NCI-H128 (cell line): Measurements from ENCODE around the gene ST6GALNAC6.
"Not testable (repeated sequence)": the region's sequence is repeated elsewhere in the genome, so short reads cannot be mapped to it uniquely, and the experiment has no call there.

Source experiments
- DNase-seq: peaks from one replicate; lab custom pipeline; 2025; ENCODE audit not compliant: unreplicated experiment; lab: John Stamatoyannopoulos, UW

ST6GALNAC6 gene

DNA sequence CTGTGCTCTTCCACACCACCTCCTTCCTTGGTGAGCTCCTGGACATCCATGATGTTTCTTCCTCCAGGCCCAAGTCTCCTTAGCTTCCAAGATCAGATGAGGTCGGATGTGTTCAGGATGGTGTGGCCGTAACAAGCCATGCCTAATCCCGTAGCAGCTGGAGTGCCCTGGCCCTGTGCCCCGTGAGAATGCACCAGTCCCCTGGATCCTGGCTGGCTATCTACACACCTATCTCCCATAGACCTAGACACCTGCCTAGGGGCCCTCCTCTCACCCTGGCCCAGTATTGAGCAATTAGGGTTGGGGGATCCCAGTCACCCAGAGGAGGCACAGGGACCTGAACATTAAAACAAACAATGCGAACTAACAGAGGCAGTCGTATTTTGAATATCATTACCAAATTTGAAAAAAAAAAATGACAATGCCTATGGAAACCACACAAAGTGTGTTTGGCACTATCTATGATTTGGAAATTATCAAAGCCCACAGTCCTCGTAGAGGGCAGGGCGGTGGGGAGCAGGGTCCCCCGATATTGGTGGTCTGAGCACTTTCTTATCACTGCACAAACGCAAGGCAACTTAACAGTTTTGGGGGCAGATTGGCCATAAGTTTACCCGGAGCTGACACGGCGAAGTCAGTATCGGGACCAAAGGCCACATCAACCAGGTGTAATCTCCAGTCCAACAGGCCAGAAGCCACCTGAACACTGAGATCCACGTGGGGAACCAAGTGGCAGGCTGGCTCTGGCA, 58.1 kb downstream of the ST6GALNAC6 start:
- DNase-seq: no peak

DNA sequence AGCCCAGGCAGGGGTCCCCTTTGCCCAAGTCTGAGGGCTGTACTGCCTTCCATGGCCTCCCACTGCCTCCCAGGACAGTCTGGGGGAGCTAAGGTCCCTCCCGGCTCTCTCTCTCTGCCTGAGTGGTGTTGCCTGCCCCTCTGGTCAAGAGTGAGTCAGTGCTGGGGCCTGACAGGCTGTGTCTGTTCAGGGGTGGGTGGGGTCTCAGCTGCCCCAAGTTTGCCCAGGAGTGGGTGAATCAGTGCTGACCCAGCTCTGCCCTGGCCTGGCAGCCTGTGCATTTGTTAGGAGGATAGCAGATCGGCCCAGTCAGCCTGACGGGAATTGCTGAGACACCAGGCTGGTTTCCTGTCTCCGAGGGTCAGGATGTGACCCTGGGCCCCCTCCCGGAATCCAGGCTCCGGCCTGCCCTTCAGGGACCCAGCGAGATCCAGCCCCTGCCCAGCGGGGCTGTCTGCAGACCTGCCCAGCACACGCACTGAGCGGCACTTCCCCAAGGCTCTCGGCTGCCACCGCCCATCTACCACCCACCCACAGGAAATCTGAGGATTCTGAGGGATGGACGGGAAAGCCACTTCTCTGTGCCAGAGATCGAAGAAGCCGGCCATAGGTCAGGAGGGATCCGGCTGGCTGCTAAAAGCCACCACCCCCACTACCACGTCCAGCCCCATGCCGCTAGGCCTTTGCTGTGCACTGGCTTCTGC, 60.9 kb downstream of the ST6GALNAC6 start:
- DNase-seq: no peak

DNA sequence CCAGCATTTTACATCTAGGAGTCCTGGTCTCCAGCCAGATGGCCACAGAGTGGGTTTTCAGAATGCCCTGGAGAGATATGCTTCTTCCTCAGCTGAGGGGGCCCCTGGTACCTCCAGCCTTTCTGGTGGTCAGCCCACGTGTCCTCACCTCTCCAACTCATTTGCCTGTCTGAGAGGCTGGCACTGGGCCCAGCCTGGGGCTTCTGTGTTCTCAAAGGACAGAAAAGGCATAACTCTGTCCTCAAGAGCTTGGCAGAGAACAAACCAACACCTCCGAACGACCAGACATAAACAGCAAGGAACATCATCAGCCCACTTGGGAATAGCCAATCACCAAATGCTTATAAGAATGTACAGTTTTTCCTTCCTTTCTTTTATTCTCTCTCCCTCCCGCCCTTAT, 62.1 kb downstream of the ST6GALNAC6 start:
- DNase-seq: no peak

DNA sequence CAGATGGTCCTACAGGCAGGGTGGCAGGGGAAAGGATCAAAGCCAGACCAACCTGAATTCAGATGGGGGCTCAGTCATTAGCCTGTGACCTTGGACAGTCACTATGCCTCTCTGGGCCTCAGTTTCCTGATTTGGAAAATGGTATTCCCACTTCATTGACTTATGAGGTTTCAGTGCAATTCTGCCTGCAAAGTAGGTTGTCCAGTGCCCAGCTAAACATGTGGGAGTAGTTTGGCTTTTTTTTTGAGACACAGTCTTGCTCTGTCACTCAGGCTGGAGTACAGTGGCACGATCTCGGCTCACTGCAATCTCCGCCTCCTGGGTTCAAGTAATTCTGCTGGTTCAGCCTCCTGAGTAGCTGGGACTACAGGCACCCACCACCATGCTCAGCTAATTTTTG, 62.8 kb downstream of the ST6GALNAC6 start:
- DNase-seq: not testable (repeated sequence)

DNA sequence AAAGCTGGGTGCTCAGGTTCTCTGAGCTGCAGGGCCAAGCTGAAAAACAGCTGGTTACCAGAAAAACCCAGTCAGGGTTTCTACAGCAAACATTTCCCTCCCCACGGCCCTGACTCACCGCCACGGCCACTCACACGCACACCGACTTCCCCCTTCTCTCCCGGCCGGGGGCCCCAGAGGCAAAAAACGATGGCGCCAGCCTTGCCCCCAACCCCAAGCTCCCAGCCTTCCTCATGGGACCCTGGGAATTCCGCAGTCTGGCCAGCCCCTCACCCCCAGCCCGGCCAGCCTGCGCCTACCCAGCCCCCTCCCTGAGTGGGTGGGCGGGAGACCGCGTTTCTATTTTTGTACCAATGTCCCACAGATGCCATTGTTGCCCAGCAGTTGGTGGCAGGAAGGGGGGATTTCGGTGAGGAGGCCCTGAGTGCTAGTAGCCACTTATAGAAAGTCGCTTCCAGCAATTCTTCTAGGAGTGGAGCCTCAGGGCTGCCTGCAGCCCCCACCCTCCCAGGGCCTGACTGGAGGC, 63.3 kb downstream of the ST6GALNAC6 start:
- no peak for DNase-seq
